Stimulated activated naive CD8-positive, alpha-beta T cell treated with anti-CD3 and anti-CD28 coated beads, Interleukin-15, Interleukin-2, amounts not matched to agents 100 ng/mL and 50 ng/mL, for 24 hours (primary cell): ENCODE data around the gene GABPB2.
A peak's percentile ranks its signal among the peaks of the same experiment; 100 is the strongest.

Experiments
- H3K27ac Mint-ChIP-seq: one replicate; pipeline ENCODE4 v1.8.0; 2021; ENCODE audit warnings: mild to moderate bottlenecking, mixed read lengths
- H3K27me3 Mint-ChIP-seq: one replicate; pipeline ENCODE4 v1.8.0; 2021; ENCODE audit warnings: mixed read lengths
- H3K36me3 Mint-ChIP-seq: one replicate; pipeline ENCODE4 v1.8.0; 2021; ENCODE audit warnings: low read depth, mixed read lengths
- H3K4me1 Mint-ChIP-seq: one replicate; pipeline ENCODE4 v1.8.0; 2021; ENCODE audit warnings: low read depth, mixed read lengths
- H3K4me3 Mint-ChIP-seq: one replicate; pipeline ENCODE4 v1.8.0; 2021; ENCODE audit warnings: mild to moderate bottlenecking, mixed read lengths
- H3K9me3 Mint-ChIP-seq: one replicate; pipeline ENCODE4 v1.8.0; 2021; ENCODE audit warnings: mixed read lengths

Gene GABPB2

DNA sequence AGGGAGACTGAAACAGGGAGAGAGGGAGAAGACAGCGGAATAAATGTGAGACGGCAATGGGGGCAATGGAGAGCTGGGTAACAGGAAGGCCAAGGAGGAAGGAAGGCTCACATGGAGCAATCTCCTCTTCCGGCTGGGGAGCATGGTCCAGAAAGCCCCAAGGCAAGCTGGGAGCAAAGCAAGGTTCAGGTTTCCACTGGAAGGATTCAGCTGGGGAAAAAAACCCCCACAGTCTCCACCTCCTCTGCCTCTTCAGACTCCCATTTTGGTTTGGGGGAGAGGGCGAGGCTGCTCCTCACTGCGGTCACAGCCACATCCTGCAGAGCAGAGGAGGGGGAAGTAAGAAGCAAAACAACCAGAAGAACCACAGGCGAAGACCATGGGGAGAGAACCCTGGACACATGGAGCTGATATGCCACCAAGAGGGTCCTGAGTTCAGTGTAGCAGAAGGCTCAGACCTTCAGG is 86.5 kb downstream of the GABPB2 start:
- H3K4me1 Mint-ChIP-seq: peaks cover 54% of the 10 kb centered on the region
- peak overlapping the region; percentile 94 for H3K4me3 Mint-ChIP-seq
- no peaks in the 10 kb centered on the region for H3K9me3 Mint-ChIP-seq
- H3K27ac Mint-ChIP-seq: peak overlapping the region; percentile 96
- no peaks in the 10 kb centered on the region for H3K27me3 Mint-ChIP-seq
- H3K36me3 Mint-ChIP-seq: peaks cover 50% of the 10 kb centered on the region

DNA sequence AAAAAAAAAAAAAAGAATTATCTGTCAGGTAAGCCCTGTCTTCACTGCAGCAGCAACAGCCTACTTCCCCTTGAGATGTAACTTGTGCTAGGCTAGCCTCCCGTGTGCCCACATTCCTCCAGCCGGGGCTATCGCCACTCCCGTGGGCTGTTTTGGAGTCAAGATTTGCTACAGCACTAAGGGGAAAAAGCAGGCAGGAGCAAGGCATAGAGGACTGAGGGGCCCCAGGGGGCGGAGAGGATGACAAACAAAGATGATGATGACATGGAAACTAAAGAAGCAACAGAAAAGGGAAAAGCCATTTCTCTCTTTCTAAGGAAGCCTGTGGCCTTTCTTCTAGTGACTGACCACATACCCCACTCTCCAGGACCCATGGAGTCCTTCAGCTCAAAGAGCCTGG is 87.8 kb downstream of the GABPB2 start:
- Mint-ChIP-seq H3K9me3 (no peaks in the 10 kb centered on the region), H3K36me3 (peaks cover 58% of the 10 kb centered on the region), H3K27ac (peak overlapping the region; percentile 96), H3K4me3 (peak overlapping the region; percentile 94), H3K4me1 (peaks cover 63% of the 10 kb centered on the region), H3K27me3 (no peaks in the 10 kb centered on the region)

- H3K27ac Mint-ChIP-seq: peak overlapping the region; percentile 96
- peaks cover 63% of the 10 kb centered on the region for H3K4me1 Mint-ChIP-seq
- no peaks in the 10 kb centered on the region for H3K9me3 Mint-ChIP-seq
- no peaks in the 10 kb centered on the region for H3K27me3 Mint-ChIP-seq
- H3K4me3 Mint-ChIP-seq: peak overlapping the region; percentile 94
- peaks cover 59% of the 10 kb centered on the region for H3K36me3 Mint-ChIP-seq
These were observed 88.2 kb downstream of the GABPB2 start for GRCh38 chr1:151158751-151159251.

DNA sequence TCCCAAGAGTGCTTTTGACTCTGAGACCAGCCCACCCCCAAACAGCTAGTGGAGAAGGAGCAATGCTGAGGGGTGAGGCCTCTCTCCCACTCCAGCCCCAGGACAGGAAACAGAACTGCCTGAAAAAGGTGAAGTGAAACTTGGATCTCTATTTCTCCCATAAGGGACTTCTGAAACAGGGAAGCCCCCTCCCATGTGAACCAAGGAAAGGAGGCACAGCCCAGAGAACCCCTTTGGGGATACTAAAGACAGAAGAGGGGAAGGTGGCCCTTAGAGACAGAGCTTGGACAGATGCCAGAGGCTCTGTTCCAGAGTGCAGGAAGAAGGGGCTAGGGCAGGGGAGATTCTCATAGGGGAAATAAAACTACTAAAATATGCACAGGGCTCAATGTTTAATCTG is 88.8 kb downstream of the GABPB2 start:
- H3K27me3 Mint-ChIP-seq: no peaks in the 10 kb centered on the region
- peak overlapping the region; percentile 96 for H3K27ac Mint-ChIP-seq
- peak overlapping the region; percentile 94 for H3K4me3 Mint-ChIP-seq
- H3K4me1 Mint-ChIP-seq: peaks cover 68% of the 10 kb centered on the region
- H3K36me3 Mint-ChIP-seq: peaks cover 65% of the 10 kb centered on the region
- no peaks in the 10 kb centered on the region for H3K9me3 Mint-ChIP-seq

DNA sequence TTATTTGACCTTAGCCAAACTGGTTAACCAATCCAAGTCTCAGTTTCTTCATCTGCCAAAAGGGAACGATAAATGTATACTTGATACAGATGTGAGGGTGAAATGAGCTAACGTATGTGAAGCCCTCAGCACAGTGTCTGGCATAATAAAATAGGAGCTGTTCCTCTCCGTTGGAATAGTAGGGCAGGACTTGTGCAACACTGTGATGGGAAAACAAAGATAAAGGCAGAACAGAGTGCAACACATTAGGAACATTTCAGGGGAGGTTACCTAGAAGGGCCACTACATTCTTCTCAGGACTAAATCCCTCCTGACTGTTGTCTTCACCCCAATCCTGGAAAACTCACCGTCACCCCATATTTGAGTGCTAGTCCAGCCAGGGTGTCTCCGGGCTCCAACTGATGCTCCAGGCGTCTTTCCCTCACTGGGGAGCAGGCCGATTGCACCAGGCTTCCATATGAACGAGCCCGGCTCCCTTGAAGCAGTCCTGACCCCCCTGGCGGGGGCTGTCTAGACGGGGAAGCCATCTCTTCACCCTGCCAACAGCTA is 94.2 kb downstream of the GABPB2 start:
- Mint-ChIP-seq H3K4me3 (peak overlapping the region; percentile 95), H3K36me3 (peaks cover 69% of the 10 kb centered on the region), H3K9me3 (no peaks in the 10 kb centered on the region), H3K27ac (peak overlapping the region; percentile 98), H3K4me1 (peaks cover 65% of the 10 kb centered on the region), H3K27me3 (no peaks in the 10 kb centered on the region)

GRCh38 chr1:151165281-151165737 is 94.7 kb downstream of the GABPB2 start:
- H3K9me3 Mint-ChIP-seq: no peaks in the 10 kb centered on the region
- H3K36me3 Mint-ChIP-seq: peaks cover 64% of the 10 kb centered on the region
- peak overlapping the region; percentile 95 for H3K4me3 Mint-ChIP-seq
- no peaks in the 10 kb centered on the region for H3K27me3 Mint-ChIP-seq
- H3K4me1 Mint-ChIP-seq: peaks cover 60% of the 10 kb centered on the region
- H3K27ac Mint-ChIP-seq: peak overlapping the region; percentile 98

DNA sequence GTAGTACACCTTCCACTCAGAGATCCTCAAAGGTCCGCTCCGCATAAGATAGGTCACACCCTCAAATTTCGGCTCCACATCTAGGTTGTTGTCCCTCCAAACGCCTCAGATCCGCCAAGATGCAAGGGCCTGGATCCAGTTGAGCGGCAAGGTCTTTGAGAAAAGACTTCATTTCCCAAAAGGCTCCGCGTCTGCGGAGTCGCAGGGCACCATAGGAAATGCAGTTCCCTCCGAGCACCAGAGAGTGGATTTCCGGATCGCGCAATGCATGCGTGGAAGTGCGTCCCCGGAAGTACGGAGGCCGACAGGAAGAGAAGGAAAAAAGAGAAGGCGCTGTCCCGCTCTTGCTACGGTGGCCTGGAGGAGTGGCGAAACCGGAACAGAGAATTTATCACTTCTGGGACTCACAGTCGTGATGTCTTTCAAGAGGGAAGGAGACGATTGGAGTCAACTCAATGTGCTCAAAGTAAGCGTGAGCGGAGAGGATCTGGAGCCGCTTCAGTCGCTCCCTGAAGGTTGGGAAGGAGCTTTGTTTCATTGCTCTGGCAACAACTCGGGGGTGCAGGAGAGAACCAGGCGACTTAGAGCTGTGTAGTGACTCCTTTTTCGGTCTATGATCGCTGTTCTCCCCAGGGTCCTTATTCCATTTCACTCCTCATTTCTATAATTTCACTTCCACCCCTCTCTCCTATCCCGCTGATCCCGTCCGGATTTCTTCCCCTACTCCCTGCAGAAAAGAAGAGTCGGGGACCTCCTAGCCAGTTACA is 95.4 kb downstream of the GABPB2 start, which contains the start of the genes LYSMD1 and SCNM1:
Gene LYSMD1 (minus strand): TSS at position 165 of the 767 bp plus-strand sequence. CDS start 644 bp downstream, outside the sequence.
Gene SCNM1 (plus strand): TSS at position 407 of the 767 bp plus-strand sequence. CDS start 9 bp downstream, at position 416.
- Mint-ChIP-seq H3K27me3 (no peaks in the 10 kb centered on the region), H3K4me1 (peaks cover 55% of the 10 kb centered on the region), H3K36me3 (peaks cover 60% of the 10 kb centered on the region), H3K4me3 (peak within 1 kb of the TSS; percentile 95), H3K27ac (peak within 1 kb of the TSS; percentile 98), H3K9me3 (no peaks in the 10 kb centered on the region)

DNA sequence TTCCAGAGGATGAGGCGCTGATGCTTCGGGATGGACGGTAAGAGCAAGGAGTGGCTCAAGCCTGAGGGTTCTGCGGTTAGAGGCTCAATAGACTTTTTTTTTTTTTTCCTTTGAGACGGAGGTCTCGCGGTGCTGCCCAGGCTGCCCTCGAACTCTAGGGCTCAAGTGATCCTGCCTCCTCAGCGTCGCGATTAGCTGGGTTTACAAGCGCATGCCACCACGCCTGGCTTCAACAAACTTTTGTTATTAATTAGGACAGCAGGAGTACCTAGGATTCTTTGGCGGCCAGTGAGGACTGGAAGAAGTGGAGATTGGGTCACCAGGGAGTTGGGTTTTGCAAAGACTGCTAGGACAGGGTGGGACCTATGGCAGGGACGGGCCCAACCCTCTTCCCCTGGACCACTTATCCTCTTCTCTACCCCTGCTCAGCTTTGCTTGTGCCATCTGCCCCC is 96.0 kb downstream of the GABPB2 start:
- no peaks in the 10 kb centered on the region for H3K27me3 Mint-ChIP-seq
- peaks cover 59% of the 10 kb centered on the region for H3K36me3 Mint-ChIP-seq
- peak overlapping the region; percentile 98 for H3K27ac Mint-ChIP-seq
- peaks cover 51% of the 10 kb centered on the region for H3K4me1 Mint-ChIP-seq
- H3K4me3 Mint-ChIP-seq: peak overlapping the region; percentile 95
- H3K9me3 Mint-ChIP-seq: no peaks in the 10 kb centered on the region

DNA sequence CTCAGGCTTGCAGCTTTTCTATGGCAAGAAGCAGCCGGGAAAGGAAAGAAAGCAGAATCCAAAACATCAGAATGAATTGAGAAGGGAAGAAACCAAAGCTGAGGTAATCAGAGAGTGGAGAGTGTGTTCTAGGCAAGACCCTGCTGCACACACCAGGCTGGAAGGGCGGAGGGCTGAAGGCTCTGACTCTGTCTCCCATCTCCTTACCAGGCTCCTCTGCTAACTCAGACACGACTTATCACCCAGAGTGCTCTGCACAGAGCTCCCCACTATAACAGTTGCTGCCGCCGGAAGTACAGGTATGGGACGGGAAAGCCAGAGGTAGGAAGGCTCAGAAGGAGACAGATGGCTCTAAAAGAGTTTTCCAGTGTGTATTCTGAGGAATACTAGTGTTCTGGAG is 96.6 kb downstream of the GABPB2 start:
- H3K27me3 Mint-ChIP-seq: no peaks in the 10 kb centered on the region
- H3K9me3 Mint-ChIP-seq: no peaks in the 10 kb centered on the region
- H3K27ac Mint-ChIP-seq: peak overlapping the region; percentile 98
- peaks cover 45% of the 10 kb centered on the region for H3K4me1 Mint-ChIP-seq
- H3K36me3 Mint-ChIP-seq: peaks cover 57% of the 10 kb centered on the region
- peak overlapping the region; percentile 95 for H3K4me3 Mint-ChIP-seq

GRCh38 chr1:151171190-151171589 is 100.6 kb downstream of the GABPB2 start:
- Mint-ChIP-seq H3K9me3 (no peaks in the 10 kb centered on the region), H3K36me3 (peaks cover 55% of the 10 kb centered on the region), H3K4me1 (peaks cover 15% of the 10 kb centered on the region), H3K27me3 (no peaks in the 10 kb centered on the region), H3K27ac (peak overlapping the region; percentile 45), H3K4me3 (no peak overlapping the region)
